IMR-90 (cell line): ENCODE results near the gene UGT1A1. TPM values are rescaled to one million over a fixed set of nuclear protein-coding genes. Genes with fewer than 3 reads are reported as not detected.

Experiments
- ATAC-seq: fragments of 200-7000 bp; cut with Tn5 transposase; 2 replicates; pipeline ENCODE4 v1.9.1; 2020; ENCODE audit warnings: low read depth, mild to moderate bottlenecking, moderate library complexity
- BruUV-seq: library from RNA; stranded (reverse); fragments of 400-500 nt; replicated peaks from 2 replicates; lab custom pipeline; 2021; lab: Mats Ljungman, UMichigan
- CTCF ChIA-PET: fragments of 300-600 bp; formaldehyde crosslinking; extraction: SDS; loops from one replicate; lab custom pipeline; 2021; ENCODE audit warnings: antibody characterized with exemption; lab: Yijun Ruan, JAX
- POLR2A ChIA-PET: fragments of 300-600 bp; sonication (Branson Sonifier 250); formaldehyde crosslinking; loops from one replicate; lab custom pipeline; 2022; ENCODE audit warnings: antibody characterized with exemption; ENCODE audit not compliant: unreplicated experiment; lab: Charles Lee
- DNase-seq: peaks from one replicate; pipeline ENCODE4 v3.0.0; 2013
- H2AFZ ChIP-seq: replicated peaks from 2 replicates; pipeline ENCODE3; 2013; ENCODE audit warnings: low read length, mild to moderate bottlenecking; ENCODE audit not compliant: poor library complexity
- H2AK5ac ChIP-seq: 2 replicates; pipeline ENCODE4 v1.6.1; 2013; ENCODE audit warnings: low read depth, low read length, inconsistent platforms
- H2AK9ac ChIP-seq: replicated peaks from 2 replicates; pipeline ENCODE3; 2013; ENCODE audit warnings: mild to moderate bottlenecking, low read depth, low read length, moderate library complexity; ENCODE audit not compliant: poor library complexity
- H2BK120ac ChIP-seq: 2 replicates; pipeline ENCODE4 v1.6.1; 2013; ENCODE audit warnings: low read depth, low read length, inconsistent platforms
- H2BK15ac ChIP-seq: 3 replicates; pipeline ENCODE4 v1.6.1; 2013; ENCODE audit warnings: low read depth, low read length, inconsistent platforms
- H2BK20ac ChIP-seq: 2 replicates; pipeline ENCODE4 v1.6.1; 2013; ENCODE audit warnings: low read depth, mild to moderate bottlenecking, inconsistent platforms, low read length, moderate library complexity
- H2BK5ac ChIP-seq: 2 replicates; pipeline ENCODE4 v1.6.1; 2013; ENCODE audit warnings: mild to moderate bottlenecking, low read depth, low read length, inconsistent platforms; ENCODE audit not compliant: poor library complexity, severe bottlenecking
- H3K14ac ChIP-seq: replicated peaks from 2 replicates; pipeline ENCODE4 v1.6.1; 2013; ENCODE audit warnings: low read depth, low read length, inconsistent platforms
- H3K18ac ChIP-seq: 2 replicates; pipeline ENCODE4 v1.6.1; 2013; ENCODE audit warnings: low read depth, low read length, control low read depth
- H3K23ac ChIP-seq: 2 replicates; pipeline ENCODE4 v1.6.1; 2013; ENCODE audit warnings: low read depth, low read length, inconsistent platforms
- H3K27ac ChIP-seq: 2 replicates; pipeline ENCODE4 v1.5.1; 2013; ENCODE audit warnings: mild to moderate bottlenecking, control low read depth, low read length; ENCODE audit not compliant: insufficient read depth
- H3K27me3 ChIP-seq: 2 replicates; pipeline ENCODE4 v1.6.1; 2013; ENCODE audit warnings: low read length; ENCODE audit not compliant: control insufficient read depth, insufficient read depth
- H3K36me3 ChIP-seq: 2 replicates; pipeline ENCODE4 v1.6.1; 2013; ENCODE audit warnings: low read length, mixed read lengths; ENCODE audit not compliant: control insufficient read depth, insufficient read depth
- H3K4ac ChIP-seq: 2 replicates; pipeline ENCODE4 v1.6.1; 2013; ENCODE audit warnings: low read depth, low read length, inconsistent platforms
- H3K4me1 ChIP-seq: 2 replicates; pipeline ENCODE4 v1.6.1; 2013; ENCODE audit warnings: low read length, mixed read lengths; ENCODE audit not compliant: control insufficient read depth, insufficient read depth
- H3K4me2 ChIP-seq: 2 replicates; pipeline ENCODE4 v1.6.1; 2013; ENCODE audit warnings: low read depth, mild to moderate bottlenecking, control low read depth, low read length, moderate library complexity
- H3K4me3 ChIP-seq: 2 replicates; pipeline ENCODE4 v1.5.1; 2013; ENCODE audit warnings: low read depth, mild to moderate bottlenecking, control low read depth, low read length, moderate library complexity; ENCODE audit not compliant: insufficient read depth
- H3K56ac ChIP-seq: 2 replicates; pipeline ENCODE4 v1.6.1; 2013; ENCODE audit warnings: low read length, inconsistent platforms; ENCODE audit not compliant: insufficient read depth; ENCODE audit errors: extremely low read depth
- H3K79me1 ChIP-seq, 2 experiments: 2 replicates each; pipeline ENCODE4 v1.6.1; 2013; ENCODE audit warnings: low read length in 2 of 2, inconsistent platforms in 1 of 2, low read depth in 1 of 2
- H3K9ac ChIP-seq: 2 replicates; pipeline ENCODE4 v1.6.1; 2013; ENCODE audit warnings: low read depth, low read length, control low read depth
- H3K9me1 ChIP-seq: 2 replicates; pipeline ENCODE4 v1.6.1; 2013; ENCODE audit warnings: low read length, inconsistent platforms; ENCODE audit not compliant: insufficient read depth
- H3K9me3 ChIP-seq: 2 replicates; pipeline ENCODE4 v1.6.1; 2013; ENCODE audit warnings: low read length; ENCODE audit not compliant: control insufficient read depth, insufficient read depth
- H4K20me1 ChIP-seq: 2 replicates; pipeline ENCODE4 v1.6.1; 2013; ENCODE audit warnings: low read length, inconsistent platforms; ENCODE audit not compliant: insufficient read depth
- H4K5ac ChIP-seq: 2 replicates; pipeline ENCODE4 v1.6.1; 2013; ENCODE audit warnings: mild to moderate bottlenecking, low read depth, low read length, control low read depth
- H4K8ac ChIP-seq, 2 experiments: 2 replicates each; pipeline ENCODE4 v1.6.1; 2013; ENCODE audit warnings: low read depth in 2 of 2, low read length in 2 of 2, control low read depth in 1 of 2, inconsistent platforms in 1 of 2
- H4K91ac ChIP-seq: 2 replicates; pipeline ENCODE4 v1.6.1; 2013; ENCODE audit warnings: low read depth, low read length, inconsistent platforms; ENCODE audit not compliant: insufficient read depth
- BHLHE40 ChIP-seq: fragments of 150-350 bp; IDR thresholded peaks from 2 replicates; pipeline ENCODE4 v1.6.1; 2016; ENCODE audit warnings: mild to moderate bottlenecking, low read depth, low read length
- CHD1 ChIP-seq: IDR thresholded peaks from 2 replicates; pipeline ENCODE4 v1.6.1; 2012; ENCODE audit warnings: low read depth, low read length, improper control_type of control experiment
- FOS ChIP-seq: fragments of 150-350 bp; IDR thresholded peaks from 2 replicates; pipeline ENCODE4 v1.6.1; 2016; ENCODE audit warnings: low read depth, low read length
- MAZ ChIP-seq: IDR thresholded peaks from 2 replicates; pipeline ENCODE4 v1.6.1; 2012; ENCODE audit warnings: low read depth, mild to moderate bottlenecking, low read length, improper control_type of control experiment, moderate library complexity, borderline replicate concordance
- NFE2L2 ChIP-seq: fragments of 150-350 bp; IDR thresholded peaks from 2 replicates; pipeline ENCODE4 v1.6.1; 2016; ENCODE audit warnings: low read depth, mild to moderate bottlenecking, low read length
- POLR2A ChIP-seq: IDR thresholded peaks from 2 replicates; pipeline ENCODE4 v1.6.1; 2012; ENCODE audit warnings: mild to moderate bottlenecking, low read depth, low read length
- RAD21 ChIP-seq: IDR thresholded peaks from 2 replicates; pipeline ENCODE4 v1.6.1; 2012; ENCODE audit warnings: low read length, improper control_type of control experiment
- RFX5 ChIP-seq: IDR thresholded peaks from 2 replicates; pipeline ENCODE4 v1.8.0; 2012; ENCODE audit warnings: low read depth, mild to moderate bottlenecking, low read length, moderate library complexity
- SMC3 ChIP-seq: fragments of 150-350 bp; IDR thresholded peaks from 2 replicates; pipeline ENCODE4 v1.6.1; 2016; ENCODE audit warnings: low read depth, mild to moderate bottlenecking, antibody characterized with exemption, low read length, moderate library complexity
- WGBS, 2 experiments: methylation state at CpG; one replicate each; pipeline versions ENCODE4 v1.1.5 to v1.1.7; 2013; ENCODE audit warnings: missing lambda C conversion rate in 2 of 2; ENCODE audit not compliant: insufficient read length in 1 of 2; ENCODE audit errors: extremely low coverage in 2 of 2; 5-methylcytosine and 5-hydroxymethylcytosine counted together
- dilution Hi-C: fragments of 300-500 bp; cut with HindIII; formaldehyde crosslinking; loops from one replicate; pipeline ENCODE4 v1.14.3; 2018; ENCODE audit warnings: low sequenced_read_pairs; ENCODE audit not compliant: unreplicated experiment
- in situ Hi-C: fragments of 300-500 bp; cut with MboI; formaldehyde crosslinking; loops from 3 replicates; pipeline ENCODE4 v1.14.3; 2019; ENCODE audit warnings: low sequenced_read_pairs, inconsistent platforms, mixed read lengths
- intact Hi-C: fragments of 100-400 bp; cut with micrococcal nuclease; formaldehyde crosslinking; loops from 2 replicates; pipeline ENCODE4 v1.10.0; 2022
- polyA plus RNA-seq, 3 experiments: library from polyadenylated mRNA; depleted of rRNA; stranded (reverse); fragments of >200 nt; gene quantifications; 2 replicates each; pipeline ENCODE4 v1.2.3, GENCODE V29; 2012; ENCODE audit warnings: low replicate concordance in 1 of 3
- total RNA-seq: library from RNA; depleted of rRNA; stranded (reverse); fragments of >200 nt; gene quantifications from 2 replicates; pipeline ENCODE4 v1.2.3, GENCODE V29; 2012
- TF ChIP-seq, protein P1 (sequence below): conservative IDR thresholded peaks from 2 replicates; pipeline ENCODE4 v1.5.1; 2012; ENCODE audit warnings: mild to moderate bottlenecking, low read depth, low read length, improper control_type of control experiment
- TF ChIP-seq, protein P2 (sequence below): fragments of 150-350 bp; IDR thresholded peaks from 2 replicates; pipeline ENCODE4 v1.6.1; 2016; ENCODE audit warnings: low read depth, mild to moderate bottlenecking, low read length, moderate library complexity, borderline replicate concordance
- TF ChIP-seq, protein P3 (sequence below): fragments of 150-350 bp; IDR thresholded peaks from 2 replicates; pipeline ENCODE4 v1.6.1; 2017; ENCODE audit warnings: mild to moderate bottlenecking, antibody characterized with exemption, low read length, low read depth

UGT1A1 gene
- total and polyA plus RNA-seq, 2 of the 4 experiments (the other 2 are of a cell fraction), result not detected

DNA sequence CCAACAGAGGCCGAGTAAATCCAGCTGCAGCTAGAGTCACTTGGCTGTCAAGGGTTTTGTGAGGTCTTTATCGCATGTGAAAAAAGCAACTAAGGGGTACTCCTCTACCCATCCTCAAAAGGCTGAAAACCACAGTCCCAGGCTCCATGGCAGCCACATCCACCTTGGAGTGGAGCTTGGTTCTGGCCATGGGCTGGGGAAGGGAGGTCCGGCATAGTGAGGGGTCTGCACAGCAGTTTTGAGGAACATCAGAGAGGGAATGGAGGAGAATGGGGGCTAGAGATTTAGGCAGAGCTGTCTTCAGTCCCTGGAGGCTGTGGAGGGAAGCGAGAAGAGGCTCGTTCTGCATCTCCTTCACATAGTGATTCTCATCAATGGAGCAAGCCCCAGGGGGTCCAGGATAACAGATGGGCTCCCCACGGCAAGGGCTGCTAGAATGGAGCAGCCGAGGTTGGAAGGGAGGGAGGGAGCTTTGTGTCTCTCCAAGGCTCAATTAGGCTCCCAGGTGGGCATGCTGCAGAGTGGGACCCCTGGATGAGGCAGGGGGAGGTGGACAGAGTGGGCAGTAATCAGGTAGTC is 39.1 kb downstream of the UGT1A1 start:
- Histone ChIP-seq H4K8ac (no peak overlapping the region), H2BK15ac (no peak overlapping the region), H3K56ac (no peak overlapping the region), H3K9me3 (no peaks in the 10 kb centered on the region; the same call in 1 of the 2 replicates), H3K9me1 (no peaks in the 10 kb centered on the region), H3K4me2 (no peak overlapping the region), H3K14ac (no peak overlapping the region), H3K4ac (no peak overlapping the region), H3K9ac (no peak overlapping the region), H4K91ac (no peak overlapping the region), H2AFZ (no peak overlapping the region), H3K4me3 (no peak overlapping the region), H2AK9ac (no peak overlapping the region), H3K27me3 (peaks cover 16% of the 10 kb centered on the region), H4K5ac (no peak overlapping the region), H3K27ac (no peak overlapping the region), H3K79me1 (no peaks in the 10 kb centered on the region), H2BK5ac (no peak overlapping the region), H2BK120ac (no peak overlapping the region), H3K4me1 (no peaks in the 10 kb centered on the region), H3K36me3 (no peaks in the 10 kb centered on the region), H4K20me1 (no peaks in the 10 kb centered on the region), H2AK5ac (no peak overlapping the region), H3K23ac (no peak overlapping the region), H2BK20ac (no peak overlapping the region), H3K18ac (no peak overlapping the region)
- no peak for ATAC-seq
- no peak for DNase-seq
- dilution Hi-C loops (no loop called here), in situ Hi-C loops (no loop called here), intact Hi-C loops (no loop called here)
- CTCF ChIA-PET, result no interaction called here
- TF ChIP-seq, protein P1, sequence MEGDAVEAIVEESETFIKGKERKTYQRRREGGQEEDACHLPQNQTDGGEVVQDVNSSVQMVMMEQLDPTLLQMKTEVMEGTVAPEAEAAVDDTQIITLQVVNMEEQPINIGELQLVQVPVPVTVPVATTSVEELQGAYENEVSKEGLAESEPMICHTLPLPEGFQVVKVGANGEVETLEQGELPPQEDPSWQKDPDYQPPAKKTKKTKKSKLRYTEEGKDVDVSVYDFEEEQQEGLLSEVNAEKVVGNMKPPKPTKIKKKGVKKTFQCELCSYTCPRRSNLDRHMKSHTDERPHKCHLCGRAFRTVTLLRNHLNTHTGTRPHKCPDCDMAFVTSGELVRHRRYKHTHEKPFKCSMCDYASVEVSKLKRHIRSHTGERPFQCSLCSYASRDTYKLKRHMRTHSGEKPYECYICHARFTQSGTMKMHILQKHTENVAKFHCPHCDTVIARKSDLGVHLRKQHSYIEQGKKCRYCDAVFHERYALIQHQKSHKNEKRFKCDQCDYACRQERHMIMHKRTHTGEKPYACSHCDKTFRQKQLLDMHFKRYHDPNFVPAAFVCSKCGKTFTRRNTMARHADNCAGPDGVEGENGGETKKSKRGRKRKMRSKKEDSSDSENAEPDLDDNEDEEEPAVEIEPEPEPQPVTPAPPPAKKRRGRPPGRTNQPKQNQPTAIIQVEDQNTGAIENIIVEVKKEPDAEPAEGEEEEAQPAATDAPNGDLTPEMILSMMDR, result no peak
- TF ChIP-seq, protein P2, sequence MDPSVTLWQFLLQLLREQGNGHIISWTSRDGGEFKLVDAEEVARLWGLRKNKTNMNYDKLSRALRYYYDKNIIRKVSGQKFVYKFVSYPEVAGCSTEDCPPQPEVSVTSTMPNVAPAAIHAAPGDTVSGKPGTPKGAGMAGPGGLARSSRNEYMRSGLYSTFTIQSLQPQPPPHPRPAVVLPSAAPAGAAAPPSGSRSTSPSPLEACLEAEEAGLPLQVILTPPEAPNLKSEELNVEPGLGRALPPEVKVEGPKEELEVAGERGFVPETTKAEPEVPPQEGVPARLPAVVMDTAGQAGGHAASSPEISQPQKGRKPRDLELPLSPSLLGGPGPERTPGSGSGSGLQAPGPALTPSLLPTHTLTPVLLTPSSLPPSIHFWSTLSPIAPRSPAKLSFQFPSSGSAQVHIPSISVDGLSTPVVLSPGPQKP, result no peak
- TF ChIP-seq POLR2A (no peak), BHLHE40 (no peak), RAD21 (no peak), CHD1 (no peak), MAZ (no peak), FOS (no peak), RFX5 (no peak), NFE2L2 (no peak), SMC3 (no peak)
- TF ChIP-seq, protein P3, sequence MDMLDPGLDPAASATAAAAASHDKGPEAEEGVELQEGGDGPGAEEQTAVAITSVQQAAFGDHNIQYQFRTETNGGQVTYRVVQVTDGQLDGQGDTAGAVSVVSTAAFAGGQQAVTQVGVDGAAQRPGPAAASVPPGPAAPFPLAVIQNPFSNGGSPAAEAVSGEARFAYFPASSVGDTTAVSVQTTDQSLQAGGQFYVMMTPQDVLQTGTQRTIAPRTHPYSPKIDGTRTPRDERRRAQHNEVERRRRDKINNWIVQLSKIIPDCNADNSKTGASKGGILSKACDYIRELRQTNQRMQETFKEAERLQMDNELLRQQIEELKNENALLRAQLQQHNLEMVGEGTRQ, result no peak
- POLR2A ChIA-PET, result no interaction called here
- 80% methylated on average over 1 of the region's 7 CpGs; no CpG with 5 or more reads in 1 of the 2 experiments for WGBS, 2 experiments
- BruUV-seq, result no TSS peak
